Nephron progenitor cell (in vitro differentiated cells): ENCODE measurements around the gene LCTL.

Source experiments
- DNase-seq: peaks from one replicate; pipeline ENCODE4 v3.0.0; 2021
- H3K27ac Mint-ChIP-seq: 2 replicates; pipeline ENCODE4 v1.8.0; 2021; ENCODE audit warnings: mild to moderate bottlenecking, moderate library complexity, mixed read lengths
- H3K27me3 Mint-ChIP-seq: 2 replicates; pipeline ENCODE4 v1.8.0; 2021; ENCODE audit warnings: mild to moderate bottlenecking, low read depth, mixed read lengths; ENCODE audit not compliant: poor library complexity
- H3K36me3 Mint-ChIP-seq: 2 replicates; pipeline ENCODE4 v1.8.0; 2021; ENCODE audit warnings: low read depth, mixed read lengths
- H3K4me1 Mint-ChIP-seq: 2 replicates; pipeline ENCODE4 v1.8.0; 2021; ENCODE audit warnings: mixed read lengths
- H3K4me3 Mint-ChIP-seq: 2 replicates; pipeline ENCODE4 v1.8.0; 2021; ENCODE audit warnings: mild to moderate bottlenecking, moderate library complexity, mixed read lengths
- H3K9me3 Mint-ChIP-seq: 2 replicates; pipeline ENCODE4 v1.8.0; 2021; ENCODE audit warnings: mild to moderate bottlenecking, moderate library complexity, mixed read lengths
- TF ChIP-seq, protein P1 (sequence below): fragments of 200-600 bp; sonication (generic); IDR thresholded peaks from 2 replicates; pipeline ENCODE4 v1.5.0; 2021; ENCODE audit warnings: antibody characterized with exemption

Gene LCTL, protein sequence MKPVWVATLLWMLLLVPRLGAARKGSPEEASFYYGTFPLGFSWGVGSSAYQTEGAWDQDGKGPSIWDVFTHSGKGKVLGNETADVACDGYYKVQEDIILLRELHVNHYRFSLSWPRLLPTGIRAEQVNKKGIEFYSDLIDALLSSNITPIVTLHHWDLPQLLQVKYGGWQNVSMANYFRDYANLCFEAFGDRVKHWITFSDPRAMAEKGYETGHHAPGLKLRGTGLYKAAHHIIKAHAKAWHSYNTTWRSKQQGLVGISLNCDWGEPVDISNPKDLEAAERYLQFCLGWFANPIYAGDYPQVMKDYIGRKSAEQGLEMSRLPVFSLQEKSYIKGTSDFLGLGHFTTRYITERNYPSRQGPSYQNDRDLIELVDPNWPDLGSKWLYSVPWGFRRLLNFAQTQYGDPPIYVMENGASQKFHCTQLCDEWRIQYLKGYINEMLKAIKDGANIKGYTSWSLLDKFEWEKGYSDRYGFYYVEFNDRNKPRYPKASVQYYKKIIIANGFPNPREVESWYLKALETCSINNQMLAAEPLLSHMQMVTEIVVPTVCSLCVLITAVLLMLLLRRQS

DNA sequence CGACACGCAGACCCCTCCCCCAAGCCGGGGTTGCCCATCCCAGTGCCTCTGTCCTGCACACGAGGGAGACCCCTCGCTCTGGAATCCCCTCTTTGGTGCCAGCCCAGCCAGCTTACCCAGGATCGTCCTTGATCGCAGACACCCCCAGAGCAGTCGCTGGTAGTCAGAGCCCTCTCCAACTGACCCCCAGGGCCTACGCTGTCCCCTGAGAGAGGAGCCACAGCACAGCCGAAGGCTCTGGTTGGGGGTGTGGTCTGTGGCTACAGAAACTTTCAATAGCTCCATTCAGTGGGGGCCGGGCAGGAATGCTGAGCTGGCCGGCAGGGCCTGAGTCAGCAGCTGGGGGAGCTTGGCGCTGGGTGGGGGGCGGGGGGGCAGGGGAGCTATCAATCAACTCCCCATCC is at the start of gene LCTL:
Gene LCTL, minus strand, starts transcription at position 258 of the 404 bp plus-strand sequence. CDS start 633 bp downstream, outside the sequence.
- Mint-ChIP-seq H3K4me1 (peaks cover 30% of the 10 kb centered on the region), H3K27me3 (peaks cover 8% of the 10 kb centered on the region), H3K9me3 (no peaks in the 10 kb centered on the region), H3K27ac (peak within 1 kb of the TSS; percentile 64), H3K4me3 (peak within 1 kb of the TSS; percentile 55), H3K36me3 (no peaks in the 10 kb centered on the region)
- peak; percentile 47 for DNase-seq
- TF ChIP-seq, protein P1, sequence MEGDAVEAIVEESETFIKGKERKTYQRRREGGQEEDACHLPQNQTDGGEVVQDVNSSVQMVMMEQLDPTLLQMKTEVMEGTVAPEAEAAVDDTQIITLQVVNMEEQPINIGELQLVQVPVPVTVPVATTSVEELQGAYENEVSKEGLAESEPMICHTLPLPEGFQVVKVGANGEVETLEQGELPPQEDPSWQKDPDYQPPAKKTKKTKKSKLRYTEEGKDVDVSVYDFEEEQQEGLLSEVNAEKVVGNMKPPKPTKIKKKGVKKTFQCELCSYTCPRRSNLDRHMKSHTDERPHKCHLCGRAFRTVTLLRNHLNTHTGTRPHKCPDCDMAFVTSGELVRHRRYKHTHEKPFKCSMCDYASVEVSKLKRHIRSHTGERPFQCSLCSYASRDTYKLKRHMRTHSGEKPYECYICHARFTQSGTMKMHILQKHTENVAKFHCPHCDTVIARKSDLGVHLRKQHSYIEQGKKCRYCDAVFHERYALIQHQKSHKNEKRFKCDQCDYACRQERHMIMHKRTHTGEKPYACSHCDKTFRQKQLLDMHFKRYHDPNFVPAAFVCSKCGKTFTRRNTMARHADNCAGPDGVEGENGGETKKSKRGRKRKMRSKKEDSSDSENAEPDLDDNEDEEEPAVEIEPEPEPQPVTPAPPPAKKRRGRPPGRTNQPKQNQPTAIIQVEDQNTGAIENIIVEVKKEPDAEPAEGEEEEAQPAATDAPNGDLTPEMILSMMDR: no peak

DNA sequence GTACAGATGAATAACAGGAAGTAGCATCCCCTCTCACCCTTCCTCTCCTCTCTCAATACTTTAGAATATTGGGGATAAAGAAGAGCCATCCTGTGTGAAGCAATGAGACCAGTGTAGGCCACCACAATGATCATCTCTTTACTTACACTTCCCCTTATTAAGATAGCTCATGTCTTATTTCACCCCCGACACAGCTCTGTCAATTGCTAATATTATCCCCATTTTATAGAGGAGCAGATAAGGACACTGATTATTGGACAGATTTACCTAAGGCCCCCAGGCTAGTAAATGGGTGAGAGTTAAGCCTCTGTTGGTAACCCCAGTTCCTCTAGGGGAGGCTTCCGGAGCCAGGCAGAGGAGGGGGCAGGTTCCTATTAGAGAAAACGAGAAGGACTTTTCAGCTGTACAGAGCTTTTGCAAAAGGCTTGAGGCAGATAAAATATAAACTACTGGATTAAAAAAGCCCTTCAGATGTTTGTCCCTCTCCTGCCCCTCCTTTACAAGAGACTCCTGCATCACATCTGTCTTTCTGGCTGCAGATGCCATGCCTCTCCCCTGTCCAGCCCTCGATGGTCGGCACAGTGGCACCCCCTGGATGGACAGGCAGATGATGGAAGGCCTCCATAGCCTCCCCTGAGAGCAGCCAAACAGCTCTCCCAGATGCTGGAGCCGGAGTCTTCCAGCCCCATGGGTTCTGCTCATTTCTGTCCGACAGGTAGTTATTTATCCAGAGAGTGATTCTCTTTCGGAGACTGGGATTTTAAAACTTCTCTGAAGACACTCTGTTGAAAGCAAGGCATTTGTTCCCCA is 49.4 kb upstream of the LCTL start:
- peak overlapping the region; percentile 9 for H3K27ac Mint-ChIP-seq

DNA sequence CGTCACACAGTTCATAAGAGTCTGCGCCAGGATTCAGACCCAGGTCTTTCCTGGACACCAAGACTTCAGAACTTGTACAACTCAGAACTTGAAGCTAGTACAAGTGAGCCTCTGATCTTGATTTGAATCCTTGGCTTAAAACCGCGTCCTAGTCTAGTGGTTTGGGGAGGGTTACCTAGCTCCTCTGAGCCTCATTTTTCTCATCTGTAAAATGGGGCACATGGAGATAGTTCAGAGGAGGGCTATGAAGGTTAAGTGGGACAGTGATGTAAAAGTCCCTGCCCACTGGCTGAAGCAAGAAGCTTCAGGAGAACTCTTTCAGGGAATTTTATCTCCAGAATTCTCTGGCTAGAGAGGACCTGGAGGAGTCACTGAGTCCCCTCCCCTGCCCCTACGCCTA is 48.7 kb upstream of the LCTL start:
- Mint-ChIP-seq H3K27ac (peak overlapping the region; percentile 9), H3K4me3 (no peak overlapping the region), H3K9me3 (no peaks in the 10 kb centered on the region), H3K4me1 (peaks cover 39% of the 10 kb centered on the region), H3K36me3 (no peaks in the 10 kb centered on the region), H3K27me3 (peaks cover 7% of the 10 kb centered on the region)
- TF ChIP-seq, protein P1: no peak
- no peak for DNase-seq

More for the DNA sequence above, 49.4 kb upstream of the LCTL start:
- Mint-ChIP-seq H3K36me3 (no peaks in the 10 kb centered on the region), H3K4me1 (peaks cover 39% of the 10 kb centered on the region), H3K27me3 (peaks cover 9% of the 10 kb centered on the region), H3K4me3 (no peak overlapping the region), H3K9me3 (no peaks in the 10 kb centered on the region)
- TF ChIP-seq, protein P1: no peak
- DNase-seq: no peak

DNA sequence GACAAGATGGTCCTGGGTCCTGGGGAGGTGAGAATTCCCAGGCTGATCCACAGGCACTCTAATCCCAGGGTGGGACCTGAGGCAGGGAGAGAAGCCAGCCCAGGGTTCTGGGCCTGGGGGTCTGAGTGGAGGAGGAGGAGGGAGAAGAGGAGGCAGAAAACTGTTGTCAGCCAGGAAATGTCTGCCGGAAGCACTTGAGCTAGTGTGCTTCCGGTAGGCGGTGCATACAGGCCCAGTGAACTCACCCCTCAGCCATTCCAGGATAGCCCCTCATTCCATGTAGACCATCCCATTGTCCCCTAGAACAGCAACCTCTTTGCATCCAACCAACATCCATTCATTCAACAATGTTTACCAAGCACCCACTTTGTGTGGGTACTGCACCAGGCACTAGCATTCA is 47.9 kb upstream of the LCTL start:
- DNase-seq: no peak
- H3K36me3 Mint-ChIP-seq: no peaks in the 10 kb centered on the region

DNA sequence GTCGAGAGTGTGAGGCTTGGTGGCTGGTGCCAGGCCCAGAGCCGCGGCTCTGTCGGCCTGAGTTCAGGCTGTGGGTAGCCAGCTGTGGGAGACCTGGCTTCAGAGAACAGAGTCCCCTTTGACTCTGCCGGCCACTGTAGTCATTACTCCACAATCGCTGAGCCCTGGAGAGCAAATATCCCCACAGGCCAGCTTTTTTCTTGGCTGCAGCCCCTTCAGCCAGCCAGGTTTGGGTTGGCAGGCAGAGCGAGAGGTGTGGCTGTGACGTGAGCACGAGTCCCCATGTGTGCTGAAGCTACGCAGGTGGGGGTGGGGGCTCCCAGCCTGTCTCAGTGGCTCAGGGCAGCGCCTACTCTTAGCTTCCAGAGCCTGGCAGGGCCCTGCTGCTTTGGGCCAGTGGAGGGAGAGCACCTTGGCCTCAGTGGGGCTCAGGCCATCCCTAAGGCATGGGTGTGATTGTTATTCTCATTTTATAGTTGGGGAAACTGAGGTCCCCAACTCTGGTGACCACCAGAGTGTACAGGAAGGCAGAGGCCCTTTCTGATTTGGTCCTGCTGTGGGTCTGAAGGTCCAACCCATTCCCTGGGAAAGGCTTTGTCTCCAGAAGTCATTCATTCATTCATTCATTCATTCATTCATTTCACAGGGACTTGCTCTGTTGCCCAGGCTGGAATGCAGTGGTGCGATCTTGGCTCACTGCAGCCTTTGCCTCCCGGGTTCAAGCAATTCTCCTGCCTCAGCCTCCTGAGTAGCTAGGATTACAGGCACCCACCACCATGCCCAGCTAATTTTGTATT is 45.7 kb upstream of the LCTL start:
- peaks cover 5% of the 10 kb centered on the region for H3K27me3 Mint-ChIP-seq
- peaks cover 19% of the 10 kb centered on the region for H3K4me1 Mint-ChIP-seq
- H3K27ac Mint-ChIP-seq: no peak overlapping the region
- TF ChIP-seq, protein P1: no peak
- H3K4me3 Mint-ChIP-seq: no peak overlapping the region
- H3K36me3 Mint-ChIP-seq: no peaks in the 10 kb centered on the region
- no peaks in the 10 kb centered on the region for H3K9me3 Mint-ChIP-seq
- no peak for DNase-seq

More for the DNA sequence above, 47.9 kb upstream of the LCTL start:
- Mint-ChIP-seq H3K27ac (no peak overlapping the region), H3K9me3 (no peaks in the 10 kb centered on the region), H3K27me3 (peaks cover 5% of the 10 kb centered on the region), H3K4me1 (peaks cover 33% of the 10 kb centered on the region), H3K4me3 (no peak overlapping the region)
- TF ChIP-seq, protein P1: no peak
